ENCODE data around the gene CLTC. TPM values are rescaled to one million over a fixed set of nuclear protein-coding genes. Genes with fewer than 3 reads are reported as not detected.

Gene CLTC
- total and polyA plus RNA-seq, 2 experiments from 2014 or later: 98.5 to 342 TPM

- WGBS (ENCODE audit: low lambda C conversion rate, missing lambda C conversion rate): under 1% methylated on average over 11 of the region's 11 CpGs
- peak overlapping the region; percentile 42 for H2AFZ ChIP-seq
- TF ChIP-seq EZH2phosphoT487 (IDR thresholded peaks at IDR 0.05; ENCODE audit: low read depth, severe bottlenecking, unreplicated experiment): no peak
- no peak for TF ChIP-seq EZH2 (IDR thresholded peaks at IDR 0.05; ENCODE audit: borderline replicate concordance)
- TF ChIP-seq CTCF (IDR thresholded peaks at IDR 0.05; ENCODE audit: poor library complexity): no peak
- H3K4me3 ChIP-seq: peak overlapping the region; percentile 68
- peak overlapping the region; percentile 95 for H3K27ac ChIP-seq
- no peak for DNase-seq (ENCODE audit: low spot score)
- H3K79me2 ChIP-seq: peaks cover 53% of the 10 kb centered on the region
- peak overlapping the region; percentile 86 for H3K4me2 ChIP-seq
- H3K9me2 ChIP-seq (replicated peaks; ENCODE audit: insufficient read depth): no peaks in the 10 kb centered on the region
- no peaks in the 10 kb centered on the region for H3K9me3 ChIP-seq (ENCODE audit: low read depth)
- peaks cover 34% of the 10 kb centered on the region for H4K20me1 ChIP-seq (ENCODE audit: insufficient read depth, poor library complexity, severe bottlenecking)
- no peaks in the 10 kb centered on the region for H3K27me3 ChIP-seq
- H3K4me1 ChIP-seq (ENCODE audit: insufficient read depth): peaks cover 36% of the 10 kb centered on the region
- H3K36me3 ChIP-seq (replicated peaks; ENCODE audit: insufficient read depth, low read depth): no peaks in the 10 kb centered on the region
Observed at GRCh38 chr17:59619035-59619297, 729 bp upstream of the CLTC start.

- no peaks in the 10 kb centered on the region for H3K36me3 ChIP-seq (replicated peaks; ENCODE audit: insufficient read depth, low read depth)
- no peak for DNase-seq (ENCODE audit: low spot score)
- peaks cover 44% of the 10 kb centered on the region for H4K20me1 ChIP-seq (ENCODE audit: insufficient read depth, poor library complexity, severe bottlenecking)
- 0% methylated on average over 12 of the region's 13 CpGs for WGBS (ENCODE audit: low lambda C conversion rate, missing lambda C conversion rate)
- H2AFZ ChIP-seq: peak overlapping the region; percentile 67
- H3K79me2 ChIP-seq: peaks cover 63% of the 10 kb centered on the region
- TF ChIP-seq EZH2 (IDR thresholded peaks at IDR 0.05; ENCODE audit: borderline replicate concordance) (no peak), EZH2phosphoT487 (IDR thresholded peaks at IDR 0.05; ENCODE audit: low read depth, severe bottlenecking, unreplicated experiment) (no peak), CTCF (IDR thresholded peaks at IDR 0.05; ENCODE audit: poor library complexity) (no peak)
- peaks cover 40% of the 10 kb centered on the region for H3K4me1 ChIP-seq (ENCODE audit: insufficient read depth)
- H3K9me3 ChIP-seq (ENCODE audit: low read depth): no peaks in the 10 kb centered on the region
- H3K4me3 ChIP-seq: peak overlapping the region; percentile 68
- H3K9me2 ChIP-seq (replicated peaks; ENCODE audit: insufficient read depth): no peaks in the 10 kb centered on the region
- H3K4me2 ChIP-seq: peak overlapping the region; percentile 85
- H3K27me3 ChIP-seq: no peaks in the 10 kb centered on the region
- peak overlapping the region; percentile 95 for H3K27ac ChIP-seq
Observed at GRCh38 chr17:59620064-59620359, 317 bp downstream of the CLTC start.

GRCh38 chr17:59620518-59621259 lies 994 bp downstream of the CLTC start:
- Histone ChIP-seq H3K4me1 (ENCODE audit: insufficient read depth) (peaks cover 40% of the 10 kb centered on the region), H3K27ac (peak overlapping the region; percentile 95), H3K4me3 (peak overlapping the region; percentile 68), H3K27me3 (no peaks in the 10 kb centered on the region), H3K9me3 (ENCODE audit: low read depth) (no peaks in the 10 kb centered on the region), H2AFZ (no peak overlapping the region), H3K9me2 (replicated peaks; ENCODE audit: insufficient read depth) (no peaks in the 10 kb centered on the region), H3K4me2 (peak overlapping the region; percentile 85), H3K79me2 (peaks cover 70% of the 10 kb centered on the region), H4K20me1 (ENCODE audit: insufficient read depth, poor library complexity, severe bottlenecking) (peaks cover 51% of the 10 kb centered on the region), H3K36me3 (replicated peaks; ENCODE audit: insufficient read depth, low read depth) (no peaks in the 10 kb centered on the region)
- TF ChIP-seq CTCF (IDR thresholded peaks at IDR 0.05; ENCODE audit: poor library complexity) (no peak), EZH2phosphoT487 (IDR thresholded peaks at IDR 0.05; ENCODE audit: low read depth, severe bottlenecking, unreplicated experiment) (no peak), EZH2 (IDR thresholded peaks at IDR 0.05; ENCODE audit: borderline replicate concordance) (no peak)
- peak; percentile 64 for DNase-seq (ENCODE audit: low spot score)
- 1% methylated on average over 13 of the region's 14 CpGs for WGBS (ENCODE audit: low lambda C conversion rate, missing lambda C conversion rate)

Data from hepatocyte (in vitro differentiated cells).